PC-3 (cell line): ENCODE results near the gene RASSF5. TPM values are rescaled to one million over a fixed set of nuclear protein-coding genes. Genes with fewer than 3 reads are reported as not detected.

ENCODE experiments used
- ATAC-seq: fragments of 200-7000 bp; cut with Tn5 transposase; 2 replicates; pipeline ENCODE4 v1.9.1; 2020; ENCODE audit warnings: mild to moderate bottlenecking, moderate library complexity
- BruUV-seq: library from RNA; stranded (reverse); fragments of 400-500 nt; replicated peaks from 2 replicates; lab custom pipeline; 2021; lab: Mats Ljungman, UMichigan
- CTCF ChIA-PET: fragments of 300-600 bp; sonication (Branson Sonifier 250); formaldehyde crosslinking; loops from one replicate; lab custom pipeline; 2022; ENCODE audit warnings: antibody characterized with exemption; lab: Charles Lee
- POLR2A ChIA-PET: fragments of 300-600 bp; sonication (Branson Sonifier 250); formaldehyde crosslinking; loops from one replicate; lab custom pipeline; 2022; ENCODE audit warnings: antibody characterized with exemption; ENCODE audit not compliant: unreplicated experiment; lab: Charles Lee
- DNase-seq: peaks from one replicate; pipeline ENCODE4 v3.0.0-alpha.2; 2015
- H2AFZ ChIP-seq: fragments of 300-600 bp; sonication (generic); 2 replicates; pipeline ENCODE4 v1.6.0; 2016; ENCODE audit warnings: antibody characterized with exemption, low read length
- H3F3A ChIP-seq: fragments of 300-600 bp; sonication (generic); one replicate; pipeline ENCODE4 v1.6.0; 2017; ENCODE audit warnings: antibody characterized with exemption, low read length, control low read depth, mild to moderate bottlenecking; ENCODE audit not compliant: unreplicated experiment
- H3K27ac ChIP-seq: fragments of 300-600 bp; sonication (generic); 2 replicates; pipeline ENCODE4 v1.5.1; 2016; ENCODE audit warnings: mild to moderate bottlenecking, low read length
- H3K27me3 ChIP-seq: fragments of 300-600 bp; sonication (generic); 2 replicates; pipeline ENCODE4 v1.6.1; 2016; ENCODE audit warnings: low read length, mixed read lengths
- H3K36me3 ChIP-seq: fragments of 300-600 bp; sonication (generic); 2 replicates; pipeline ENCODE4 v1.6.1; 2016; ENCODE audit warnings: low read depth, mixed run types, low read length, mixed read lengths
- H3K4me1 ChIP-seq: fragments of 300-600 bp; sonication (generic); 2 replicates; pipeline ENCODE4 v1.5.1; 2016; ENCODE audit warnings: low read length; ENCODE audit not compliant: insufficient read depth
- H3K4me2 ChIP-seq: fragments of 300-600 bp; sonication (generic); 2 replicates; pipeline ENCODE4 v1.6.0; 2016; ENCODE audit warnings: low read length
- H3K4me3 ChIP-seq: fragments of 300-600 bp; sonication (generic); 2 replicates; pipeline ENCODE4 v1.5.1; 2016; ENCODE audit warnings: mild to moderate bottlenecking, low read length, mixed read lengths
- H3K79me2 ChIP-seq: fragments of 300-600 bp; sonication (generic); 2 replicates; pipeline ENCODE4 v1.6.1; 2017; ENCODE audit warnings: low read length, mixed read lengths
- H3K9ac ChIP-seq: fragments of 300-600 bp; sonication (generic); 2 replicates; pipeline ENCODE4 v1.6.0; 2016; ENCODE audit warnings: mild to moderate bottlenecking, low read length
- H3K9me2 ChIP-seq: fragments of 300-600 bp; sonication (generic); replicated peaks from 2 replicates; pipeline ENCODE4 v1.6.1; 2016; ENCODE audit warnings: mixed run types, low read length, mixed read lengths
- H3K9me3 ChIP-seq: fragments of 300-600 bp; sonication (generic); 2 replicates; pipeline ENCODE4 v1.6.1; 2016; ENCODE audit warnings: low read length, mixed read lengths
- H4K20me1 ChIP-seq: fragments of 300-600 bp; sonication (generic); 2 replicates; pipeline ENCODE4 v1.6.1; 2016; ENCODE audit warnings: low read length, mixed read lengths
- EZH2 ChIP-seq: fragments of 300-600 bp; sonication (generic); IDR thresholded peaks from one replicate; pipeline ENCODE4 v1.6.1; 2017; ENCODE audit warnings: antibody characterized with exemption, mild to moderate bottlenecking, low read length; ENCODE audit not compliant: unreplicated experiment
- EZH2phosphoT487 ChIP-seq: fragments of 300-600 bp; sonication (generic); IDR thresholded peaks from 2 replicates; pipeline ENCODE4 v1.6.1; 2018; ENCODE audit warnings: mild to moderate bottlenecking, antibody characterized with exemption, low read length, borderline replicate concordance
- intact Hi-C: fragments of 100-400 bp; cut with micrococcal nuclease; formaldehyde crosslinking; loops from 2 replicates; pipeline ENCODE4 v1.9.0; 2023
- total RNA-seq: library from RNA; depleted of rRNA; stranded (reverse); fragments of >200 nt; gene quantifications from 2 replicates; pipeline ENCODE4 v1.2.3, GENCODE V29; 2014
- TF ChIP-seq, protein P1 (sequence below): fragments of 300-600 bp; sonication (generic); conservative IDR thresholded peaks from 2 replicates; pipeline ENCODE4 v1.5.1; 2017; ENCODE audit warnings: antibody characterized with exemption, low read depth, mild to moderate bottlenecking, low read length

Gene RASSF5
- total RNA-seq, 1 experiment from 2014 or later: 15.5 TPM

DNA sequence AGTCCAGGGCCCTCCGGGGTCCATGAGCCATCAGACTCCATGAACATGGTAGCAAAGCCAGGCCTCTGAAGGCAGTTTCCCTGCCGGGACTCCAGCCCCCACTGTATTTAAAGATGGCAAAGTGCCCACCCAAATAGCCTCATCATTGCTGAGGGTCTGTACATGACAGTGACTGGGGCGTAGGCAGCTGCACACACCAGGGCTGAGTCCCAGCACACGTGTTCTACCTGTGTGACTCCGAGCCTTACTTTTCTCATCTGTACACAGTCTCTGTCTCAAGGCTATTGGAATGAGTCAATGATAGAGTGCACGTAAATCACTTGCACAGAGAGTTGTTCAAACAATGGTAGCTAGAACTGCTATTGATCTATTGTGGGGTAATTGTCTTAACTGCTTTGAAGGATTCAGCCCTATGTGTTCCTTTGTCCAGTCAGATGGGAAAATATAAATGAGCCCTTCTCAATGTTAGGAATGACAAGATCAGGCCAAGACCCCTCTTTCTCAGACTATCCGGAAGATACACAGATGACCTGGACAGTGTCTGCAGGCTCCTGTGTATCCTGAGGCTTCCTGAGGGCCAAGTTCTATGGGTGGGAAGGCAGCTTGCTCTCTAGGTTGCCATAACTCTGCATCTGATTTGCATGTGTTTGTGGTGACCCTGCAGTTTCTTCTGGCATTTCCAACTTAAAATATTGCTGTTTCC is 48.9 kb downstream of the RASSF5 start:
- intact Hi-C loops: no loop called here
- no TSS peak for BruUV-seq
- TF ChIP-seq EZH2: no peak
- TF ChIP-seq EZH2phosphoT487: no peak
- TF ChIP-seq, protein P1, sequence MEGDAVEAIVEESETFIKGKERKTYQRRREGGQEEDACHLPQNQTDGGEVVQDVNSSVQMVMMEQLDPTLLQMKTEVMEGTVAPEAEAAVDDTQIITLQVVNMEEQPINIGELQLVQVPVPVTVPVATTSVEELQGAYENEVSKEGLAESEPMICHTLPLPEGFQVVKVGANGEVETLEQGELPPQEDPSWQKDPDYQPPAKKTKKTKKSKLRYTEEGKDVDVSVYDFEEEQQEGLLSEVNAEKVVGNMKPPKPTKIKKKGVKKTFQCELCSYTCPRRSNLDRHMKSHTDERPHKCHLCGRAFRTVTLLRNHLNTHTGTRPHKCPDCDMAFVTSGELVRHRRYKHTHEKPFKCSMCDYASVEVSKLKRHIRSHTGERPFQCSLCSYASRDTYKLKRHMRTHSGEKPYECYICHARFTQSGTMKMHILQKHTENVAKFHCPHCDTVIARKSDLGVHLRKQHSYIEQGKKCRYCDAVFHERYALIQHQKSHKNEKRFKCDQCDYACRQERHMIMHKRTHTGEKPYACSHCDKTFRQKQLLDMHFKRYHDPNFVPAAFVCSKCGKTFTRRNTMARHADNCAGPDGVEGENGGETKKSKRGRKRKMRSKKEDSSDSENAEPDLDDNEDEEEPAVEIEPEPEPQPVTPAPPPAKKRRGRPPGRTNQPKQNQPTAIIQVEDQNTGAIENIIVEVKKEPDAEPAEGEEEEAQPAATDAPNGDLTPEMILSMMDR: no peak
- no peaks in the 10 kb centered on the region for H3K36me3 ChIP-seq
- H3K27ac ChIP-seq: no peak overlapping the region
- no peaks in the 10 kb centered on the region for H3K27me3 ChIP-seq
- peak overlapping the region; percentile 87 for H3K4me2 ChIP-seq
- H3K9me3 ChIP-seq: no peaks in the 10 kb centered on the region
- H3K79me2 ChIP-seq: no peaks in the 10 kb centered on the region
- H4K20me1 ChIP-seq: no peaks in the 10 kb centered on the region
- no peak overlapping the region for H3K9ac ChIP-seq
- peak overlapping the region; percentile 78; the same call in 1 of the 2 replicates for H3K4me3 ChIP-seq
- H3K4me1 ChIP-seq: peaks cover 28% of the 10 kb centered on the region
- CTCF ChIA-PET: interaction anchor here (0.5 to 1.8 kb wide), 3 partner anchors 12 to 85 kb away, joined by 3 to 5 read pairs (median 4); no protein-coding TSS in a partner anchor
- H3K9me2 ChIP-seq: no peaks in the 10 kb centered on the region
- POLR2A ChIA-PET: interaction anchor here (0.7 kb wide), 1 partner anchor 22 kb away, joined by 3 read pairs; no protein-coding TSS in a partner anchor
- no peaks in the 10 kb centered on the region for H3F3A ChIP-seq
- DNase-seq (peak; percentile 42), ATAC-seq (peak; percentile 10)
- H2AFZ ChIP-seq: peak overlapping the region; percentile 71; the same call in 1 of the 2 replicates

DNA sequence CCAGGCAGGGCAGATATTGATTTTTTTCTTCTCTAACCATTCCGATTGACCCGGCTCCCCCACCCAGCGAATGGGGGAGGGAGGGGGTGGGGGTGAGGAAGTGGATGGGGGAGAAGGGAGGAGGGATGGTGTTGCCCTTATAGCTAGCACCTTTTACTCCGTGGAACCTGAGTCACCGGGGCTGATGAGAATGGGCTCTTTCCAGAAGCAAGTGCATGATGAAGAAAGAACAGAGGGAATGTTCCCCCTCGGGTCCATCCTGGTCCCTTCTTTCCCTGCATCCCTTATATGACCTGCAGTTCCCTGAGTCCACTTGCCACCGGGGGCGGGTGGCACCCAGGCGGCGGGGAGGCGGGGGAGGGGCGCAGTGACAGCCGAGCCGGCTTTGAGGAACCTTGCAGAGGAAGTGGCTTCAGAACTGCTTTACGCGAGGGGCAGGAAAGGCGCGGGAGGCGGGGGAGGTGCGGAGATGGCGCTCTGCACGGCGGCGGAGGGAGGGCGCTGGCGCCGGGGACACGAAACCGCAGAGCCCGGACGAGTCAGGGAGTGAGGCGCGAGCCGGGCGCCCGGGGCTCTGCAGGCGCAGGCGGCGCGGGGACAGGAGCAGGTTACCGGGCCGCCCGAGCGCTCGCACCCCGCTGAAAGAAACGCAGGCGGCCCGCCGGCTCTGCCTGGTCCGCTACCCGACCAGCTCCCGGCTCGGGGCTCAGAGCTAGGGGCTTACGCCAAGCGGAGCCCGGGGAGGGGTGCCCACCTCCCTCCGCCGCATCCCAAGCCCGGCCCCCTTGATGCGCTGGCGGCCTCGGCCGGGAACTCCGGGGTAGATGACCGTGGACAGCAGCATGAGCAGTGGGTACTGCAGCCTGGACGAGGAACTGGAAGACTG is 49.7 kb downstream of the RASSF5 start:
- no TSS peak for BruUV-seq
- peak overlapping the region; percentile 78 for H3K4me3 ChIP-seq
- H2AFZ ChIP-seq: peak overlapping the region; percentile 71
- peaks cover 28% of the 10 kb centered on the region for H3K4me1 ChIP-seq
- no peaks in the 10 kb centered on the region for H3K9me3 ChIP-seq
- peak; percentile 80 for DNase-seq
- H3K9me2 ChIP-seq: no peaks in the 10 kb centered on the region
- H3K79me2 ChIP-seq: no peaks in the 10 kb centered on the region
- peak; percentile 69 for ATAC-seq
- peak overlapping the region; percentile 3; the same call in 1 of the 2 replicates for H3K27ac ChIP-seq
- POLR2A ChIA-PET: interaction anchor here (0.6 to 0.7 kb wide), 2 partner anchors 21 to 23 kb away, joined by 3 read pairs; no protein-coding TSS in a partner anchor
- CTCF ChIA-PET: interaction anchor here (0.5 to 1.8 kb wide), 2 partner anchors 12 to 23 kb away, joined by 3 to 5 read pairs; no protein-coding TSS in a partner anchor
- TF ChIP-seq, protein P1: no peak
- TF ChIP-seq EZH2 (no peak), EZH2phosphoT487 (no peak; the same call in none of the 2 replicates)
- peak overlapping the region; percentile 36 for H3K9ac ChIP-seq
- intact Hi-C loops: loop anchor here (1.0 kb wide), 1 partner anchor 44 kb away; no protein-coding TSS in a partner anchor
- no peaks in the 10 kb centered on the region for H3K27me3 ChIP-seq
- no peaks in the 10 kb centered on the region for H4K20me1 ChIP-seq
- H3K36me3 ChIP-seq: no peaks in the 10 kb centered on the region
- H3F3A ChIP-seq: no peaks in the 10 kb centered on the region
- H3K4me2 ChIP-seq: peak overlapping the region; percentile 87
